GM13977 (cell line): ENCODE results near the gene ADGRD2.

ENCODE experiments used
- DNase-seq: peaks from one replicate; pipeline ENCODE4 v3.0.0; 2012; ENCODE audit warnings: low spot score
- in situ Hi-C: fragments of 300-500 bp; cut with MboI; formaldehyde crosslinking; loops from one replicate; pipeline ENCODE4 v1.12.0; 2022; ENCODE audit warnings: low sequenced_read_pairs, low pct_unique_long_range_greater_than_20kb, mixed read lengths, inconsistent platforms; ENCODE audit not compliant: unreplicated experiment
- TF ChIP-seq, protein P1 (sequence below): IDR thresholded peaks from 2 replicates; pipeline ENCODE4 v1.5.1; 2012; ENCODE audit warnings: mild to moderate bottlenecking, control low read depth; ENCODE audit not compliant: insufficient read depth; ENCODE audit errors: extremely low read depth, missing control alignments

ADGRD2 gene

GRCh38 chr9:124498040-124498439 lies 47.8 kb downstream of the ADGRD2 start:
- in situ Hi-C loops = no loop called here
- TF ChIP-seq, protein P1, sequence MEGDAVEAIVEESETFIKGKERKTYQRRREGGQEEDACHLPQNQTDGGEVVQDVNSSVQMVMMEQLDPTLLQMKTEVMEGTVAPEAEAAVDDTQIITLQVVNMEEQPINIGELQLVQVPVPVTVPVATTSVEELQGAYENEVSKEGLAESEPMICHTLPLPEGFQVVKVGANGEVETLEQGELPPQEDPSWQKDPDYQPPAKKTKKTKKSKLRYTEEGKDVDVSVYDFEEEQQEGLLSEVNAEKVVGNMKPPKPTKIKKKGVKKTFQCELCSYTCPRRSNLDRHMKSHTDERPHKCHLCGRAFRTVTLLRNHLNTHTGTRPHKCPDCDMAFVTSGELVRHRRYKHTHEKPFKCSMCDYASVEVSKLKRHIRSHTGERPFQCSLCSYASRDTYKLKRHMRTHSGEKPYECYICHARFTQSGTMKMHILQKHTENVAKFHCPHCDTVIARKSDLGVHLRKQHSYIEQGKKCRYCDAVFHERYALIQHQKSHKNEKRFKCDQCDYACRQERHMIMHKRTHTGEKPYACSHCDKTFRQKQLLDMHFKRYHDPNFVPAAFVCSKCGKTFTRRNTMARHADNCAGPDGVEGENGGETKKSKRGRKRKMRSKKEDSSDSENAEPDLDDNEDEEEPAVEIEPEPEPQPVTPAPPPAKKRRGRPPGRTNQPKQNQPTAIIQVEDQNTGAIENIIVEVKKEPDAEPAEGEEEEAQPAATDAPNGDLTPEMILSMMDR = no peak
- no peak for DNase-seq

GRCh38 chr9:124498499-124499146 lies 48.4 kb downstream of the ADGRD2 start:
- no peak for DNase-seq
- TF ChIP-seq, protein P1 = no peak
- in situ Hi-C loops = no loop called here

GRCh38 chr9:124499216-124499615 lies 49.0 kb downstream of the ADGRD2 start:
- DNase-seq = no peak
- TF ChIP-seq, protein P1 = no peak
- in situ Hi-C loops = no loop called here

DNA sequence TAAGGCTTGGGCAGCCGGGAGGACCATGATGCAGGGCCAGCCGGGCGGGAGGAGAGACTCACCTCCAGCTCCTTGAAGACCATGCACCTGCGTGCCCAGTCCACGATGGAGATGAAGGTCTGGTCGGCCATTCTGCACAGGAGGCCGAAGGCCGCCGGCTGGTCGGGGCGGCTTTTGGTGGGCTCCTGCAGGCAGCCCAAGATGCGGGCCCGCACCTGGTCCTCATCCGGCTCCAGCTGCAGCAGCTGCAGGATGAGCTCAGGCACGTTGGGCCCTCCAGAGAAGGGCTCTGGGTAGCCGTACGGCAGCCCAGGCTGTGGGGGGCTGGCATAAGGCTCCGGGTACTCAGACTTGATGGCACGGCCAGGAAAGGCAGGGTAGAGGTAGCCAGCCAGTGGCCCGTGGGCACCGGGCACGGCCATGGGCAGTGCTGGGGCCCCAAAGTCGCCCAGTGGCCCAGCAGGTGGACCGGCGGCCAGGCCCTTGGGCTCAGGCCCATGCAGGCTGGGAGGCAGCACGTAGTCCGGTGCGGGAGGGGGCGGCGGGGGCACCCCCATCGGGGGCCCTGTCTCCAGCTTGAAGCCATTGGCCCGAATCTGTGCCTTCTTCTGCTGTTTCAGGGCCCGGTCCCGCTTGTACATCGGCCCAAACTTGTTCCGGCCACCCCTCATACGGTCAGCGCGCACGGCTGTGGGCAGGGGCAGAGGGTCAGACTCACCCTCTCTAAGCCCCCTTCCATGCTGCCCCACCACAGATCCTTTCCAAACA lies 50.0 kb downstream of the ADGRD2 start:
- in situ Hi-C loops = no loop called here
- TF ChIP-seq, protein P1 = no peak
- no peak for DNase-seq

DNA sequence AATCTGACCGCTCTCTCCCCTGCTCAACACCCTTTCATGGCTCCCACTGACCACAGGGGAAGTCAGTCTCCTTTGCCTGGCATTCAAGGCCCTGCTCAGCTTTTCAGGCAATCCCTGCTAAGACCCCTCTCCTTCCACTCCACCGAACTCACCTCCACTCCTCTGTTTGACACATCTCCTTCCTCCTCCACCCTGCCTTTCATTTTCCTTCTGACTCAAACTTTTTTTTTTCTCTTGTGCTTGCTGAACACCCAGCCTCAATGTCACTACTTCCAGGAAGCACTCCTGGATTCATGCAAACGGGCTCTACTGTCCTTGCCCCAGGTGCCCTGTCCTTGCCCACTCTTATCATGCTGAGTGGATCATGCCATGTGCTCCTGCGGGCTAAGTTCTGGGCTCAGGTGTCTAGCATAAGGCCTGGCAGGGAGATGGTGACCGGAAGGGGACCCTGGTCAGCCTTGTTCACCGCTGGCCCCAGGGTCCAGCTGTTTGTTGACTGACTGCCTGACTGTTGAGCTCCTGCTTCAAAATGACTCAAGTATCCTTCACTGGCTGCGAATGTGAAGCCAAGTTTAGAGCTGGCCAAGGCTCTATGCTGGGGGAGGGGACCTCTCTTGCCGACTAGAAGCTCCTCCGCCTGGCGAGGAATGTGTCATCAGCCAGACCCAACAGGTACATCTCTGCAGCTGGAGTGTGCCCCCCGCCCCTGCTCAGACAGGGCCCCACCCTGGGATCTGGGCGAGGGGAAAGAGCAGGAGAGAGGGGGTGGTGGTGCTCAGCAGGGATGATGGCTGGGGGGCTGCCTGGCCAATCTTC lies 50.8 kb downstream of the ADGRD2 start:
- no peak for DNase-seq
- in situ Hi-C loops = no loop called here
- TF ChIP-seq, protein P1 = no peak

DNA sequence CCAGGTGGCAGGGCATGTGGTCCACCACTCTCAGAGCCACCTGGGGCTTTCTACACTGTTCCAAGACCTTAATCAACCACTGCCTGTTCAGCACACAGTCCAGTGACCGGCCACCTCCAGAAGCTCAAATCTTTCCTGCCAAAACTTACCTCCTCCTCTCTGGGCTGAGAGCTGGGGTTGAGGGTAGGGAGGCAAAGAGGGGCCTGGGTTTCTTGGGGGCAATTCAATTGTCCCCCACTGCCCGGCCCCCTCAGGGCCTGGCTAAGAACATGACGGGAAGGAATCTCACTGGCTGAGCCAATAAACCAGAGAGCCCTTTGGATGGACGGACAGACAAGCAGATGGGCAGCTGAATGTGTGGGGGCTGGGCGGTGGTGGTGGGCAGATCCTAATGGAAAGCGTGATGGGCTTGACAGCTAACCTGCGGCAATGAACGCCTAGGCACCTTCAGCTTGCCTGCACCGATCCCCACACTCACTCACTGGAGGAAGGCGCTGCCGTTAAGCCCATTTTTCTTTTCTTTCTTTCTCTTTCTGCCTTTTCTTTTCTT lies 51.6 kb downstream of the ADGRD2 start:
- DNase-seq = no peak
- TF ChIP-seq, protein P1 = no peak
- in situ Hi-C loops = no loop called here
